ENCODE measurements around the gene NENF. TPM values are rescaled to one million over a fixed set of nuclear protein-coding genes. Genes with fewer than 3 reads are reported as not detected.

The NENF gene
- total RNA-seq, 4 donors from 2014 or later: 74.8 to 149 (median 112) TPM

DNA sequence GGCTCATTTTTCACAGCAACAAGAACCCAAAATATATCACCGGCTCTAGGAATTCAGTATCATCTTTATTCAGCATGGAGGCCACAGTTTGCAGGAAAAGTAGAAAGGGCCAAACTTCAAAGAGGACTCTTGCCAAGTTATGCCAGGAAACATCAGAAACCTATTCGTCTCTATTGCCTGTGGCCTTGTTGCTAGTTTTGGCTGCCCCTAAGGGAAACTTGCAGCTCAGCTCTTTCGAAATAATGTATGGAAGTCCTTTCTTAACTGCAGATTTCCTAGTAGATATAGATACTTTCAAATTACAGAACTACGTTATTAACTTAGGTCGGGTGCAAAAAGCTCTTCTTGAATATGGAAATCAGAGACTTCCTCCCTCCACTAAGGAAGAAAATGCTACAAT is 4.2 kb upstream of the NENF start:
- Histone ChIP-seq H3K9me3 (no peaks in the 10 kb centered on the region), H3K36me3 (no peaks in the 10 kb centered on the region), H3K27me3 (no peaks in the 10 kb centered on the region), H3K4me1 (peaks cover 3% of the 10 kb centered on the region in 2 donors), H3K27ac (no peak overlapping the region), H3K4me3 (no peak overlapping the region)
- intact Hi-C loops (cut with DNase I; ENCODE audit: low total_unique reads) (no loop called here), in situ Hi-C loops (cut with MboI; ENCODE audit: low sequenced_read_pairs in 4 of 4) (loop anchor here in 1 of 4 donors (25.0 kb wide), 1 partner anchor 741 kb away; the partner anchor contains the start of gene NEK2)
- TF ChIP-seq, protein P1, sequence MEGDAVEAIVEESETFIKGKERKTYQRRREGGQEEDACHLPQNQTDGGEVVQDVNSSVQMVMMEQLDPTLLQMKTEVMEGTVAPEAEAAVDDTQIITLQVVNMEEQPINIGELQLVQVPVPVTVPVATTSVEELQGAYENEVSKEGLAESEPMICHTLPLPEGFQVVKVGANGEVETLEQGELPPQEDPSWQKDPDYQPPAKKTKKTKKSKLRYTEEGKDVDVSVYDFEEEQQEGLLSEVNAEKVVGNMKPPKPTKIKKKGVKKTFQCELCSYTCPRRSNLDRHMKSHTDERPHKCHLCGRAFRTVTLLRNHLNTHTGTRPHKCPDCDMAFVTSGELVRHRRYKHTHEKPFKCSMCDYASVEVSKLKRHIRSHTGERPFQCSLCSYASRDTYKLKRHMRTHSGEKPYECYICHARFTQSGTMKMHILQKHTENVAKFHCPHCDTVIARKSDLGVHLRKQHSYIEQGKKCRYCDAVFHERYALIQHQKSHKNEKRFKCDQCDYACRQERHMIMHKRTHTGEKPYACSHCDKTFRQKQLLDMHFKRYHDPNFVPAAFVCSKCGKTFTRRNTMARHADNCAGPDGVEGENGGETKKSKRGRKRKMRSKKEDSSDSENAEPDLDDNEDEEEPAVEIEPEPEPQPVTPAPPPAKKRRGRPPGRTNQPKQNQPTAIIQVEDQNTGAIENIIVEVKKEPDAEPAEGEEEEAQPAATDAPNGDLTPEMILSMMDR (IDR thresholded peaks at IDR 0.05 in 4 of 5, conservative IDR thresholded peaks at IDR 0.05 in 1 of 5): no peak
- TF ChIP-seq POLR2A (IDR thresholded peaks at IDR 0.05): no peak
- DNase-seq: no peak
- ATAC-seq: no peak

DNA sequence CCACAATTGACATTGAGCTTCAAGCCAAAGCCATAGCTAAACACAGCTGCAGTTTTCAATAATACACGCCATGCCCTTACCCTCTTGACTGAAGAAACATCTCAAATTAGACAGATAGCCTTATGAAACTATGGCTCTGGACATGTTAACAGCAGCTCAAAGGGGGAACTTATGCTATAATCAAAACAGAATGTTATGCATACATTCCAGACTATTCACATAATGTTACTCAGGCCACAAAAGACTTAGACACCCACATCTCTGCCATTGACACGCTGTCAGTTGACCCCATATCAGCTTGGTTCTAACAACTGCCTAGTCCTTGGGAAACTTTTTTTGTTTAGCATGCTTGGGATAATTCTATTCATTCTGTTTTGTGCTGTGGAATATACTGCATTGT is 2.3 kb upstream of the NENF start:
- ATAC-seq (no peak), DNase-seq (no peak)
- Histone ChIP-seq H3K27ac (no peak overlapping the region), H3K36me3 (no peaks in the 10 kb centered on the region), H3K9me3 (no peaks in the 10 kb centered on the region), H3K27me3 (no peaks in the 10 kb centered on the region), H3K4me1 (peaks cover 7 to 13% of the 10 kb centered on the region in 2 donors), H3K4me3 (no peak overlapping the region)
- intact Hi-C loops (cut with DNase I; ENCODE audit: low total_unique reads): loop anchor here (10.0 kb wide), 1 partner anchor 396 kb away; the partner anchor contains the start of genes DTL and INTS7
- in situ Hi-C loops (cut with MboI; ENCODE audit: low sequenced_read_pairs in 4 of 4): loop anchor here in 1 of 4 donors (25.0 kb wide), 1 partner anchor 743 kb away; the partner anchor contains the start of gene NEK2
- TF ChIP-seq POLR2A (IDR thresholded peaks at IDR 0.05): no peak
- TF ChIP-seq, protein P1 (IDR thresholded peaks at IDR 0.05 in 4 of 5, conservative IDR thresholded peaks at IDR 0.05 in 1 of 5): no peak

DNA sequence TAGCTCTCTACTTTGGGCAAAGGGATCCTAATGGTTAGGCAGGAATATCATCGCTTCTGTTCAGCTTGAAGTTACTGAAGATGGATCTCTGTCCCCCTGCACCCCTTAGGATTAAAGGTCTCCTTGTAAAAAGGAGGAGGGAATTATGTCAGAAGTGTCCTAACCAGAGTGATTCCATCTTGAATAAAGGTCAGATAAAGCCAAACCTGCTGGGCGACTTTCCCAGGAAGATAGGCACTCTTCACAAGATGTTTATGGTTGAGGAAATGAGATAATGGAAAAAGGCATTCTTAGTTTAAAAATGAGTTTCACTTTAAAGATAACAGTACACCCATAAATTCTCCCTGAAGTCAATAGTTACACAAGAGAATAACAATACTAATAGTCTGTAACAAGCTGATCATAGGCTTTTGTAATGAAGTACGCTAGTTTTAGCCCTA is 1.7 kb upstream of the NENF start:
- intact Hi-C loops (cut with DNase I; ENCODE audit: low total_unique reads) (loop anchor here (10.0 kb wide), 1 partner anchor 396 kb away; the partner anchor contains the start of genes DTL and INTS7), in situ Hi-C loops (cut with MboI; ENCODE audit: low sequenced_read_pairs in 4 of 4) (loop anchor here in 1 of 4 donors (25.0 kb wide), 1 partner anchor 744 kb away; the partner anchor contains the start of gene NEK2)
- Histone ChIP-seq H3K27me3 (no peaks in the 10 kb centered on the region), H3K4me3 (no peak overlapping the region), H3K9me3 (no peaks in the 10 kb centered on the region), H3K27ac (no peak overlapping the region), H3K4me1 (peaks cover 7 to 13% of the 10 kb centered on the region in 2 donors), H3K36me3 (no peaks in the 10 kb centered on the region)
- ATAC-seq (no peak), DNase-seq (no peak)
- TF ChIP-seq, protein P1 (IDR thresholded peaks at IDR 0.05 in 4 of 5, conservative IDR thresholded peaks at IDR 0.05 in 1 of 5): no peak
- TF ChIP-seq POLR2A (IDR thresholded peaks at IDR 0.05): no peak

DNA sequence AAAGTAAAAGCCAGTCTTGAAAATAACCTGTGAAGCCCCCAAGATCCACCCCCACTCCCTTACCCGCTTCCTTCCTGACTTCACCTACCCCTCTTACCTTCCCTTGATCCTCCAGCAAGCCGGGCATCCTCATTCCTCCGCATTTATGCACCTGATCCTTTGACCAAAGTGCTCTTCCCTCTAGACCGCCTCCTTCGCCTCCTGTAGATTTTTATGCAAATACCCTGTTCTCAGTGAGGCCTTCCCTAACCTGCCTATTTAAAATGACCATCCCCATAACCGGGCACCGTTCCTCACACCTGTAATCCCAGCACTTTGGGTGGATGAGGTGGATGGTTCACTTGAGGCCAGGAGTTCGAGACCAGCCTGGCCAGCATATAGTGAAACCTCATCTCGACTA is 1.1 kb upstream of the NENF start:
- DNase-seq (no peak), ATAC-seq (no peak)
- no peaks in the 10 kb centered on the region for H3K27me3 ChIP-seq
- no peak overlapping the region for H3K4me3 ChIP-seq
- H3K4me1 ChIP-seq: peaks cover 7 to 13% of the 10 kb centered on the region in 2 donors
- H3K9me3 ChIP-seq: no peaks in the 10 kb centered on the region
- in situ Hi-C loops (cut with MboI; ENCODE audit: low sequenced_read_pairs in 4 of 4) (loop anchor here in 1 of 4 donors (25.0 kb wide), 1 partner anchor 744 kb away; the partner anchor contains the start of gene NEK2), intact Hi-C loops (cut with DNase I; ENCODE audit: low total_unique reads) (loop anchor here (2.0 to 10.0 kb wide), 2 partner anchors 25 to 397 kb away; partner anchors contain the start of genes DTL and INTS7)
- TF ChIP-seq POLR2A (IDR thresholded peaks at IDR 0.05): no peak
- TF ChIP-seq, protein P1 (IDR thresholded peaks at IDR 0.05 in 4 of 5, conservative IDR thresholded peaks at IDR 0.05 in 1 of 5): no peak
- no peaks in the 10 kb centered on the region for H3K36me3 ChIP-seq
- no peak overlapping the region for H3K27ac ChIP-seq

Data from gastrocnemius medialis (tissue), 4 donors.